NCI-H748 treated with DMSO at 0.1 percent for 48 hours (cell line): ENCODE results near the gene UBE2V1.
"Not testable (repeated sequence)": the region's sequence is repeated elsewhere in the genome, so short reads cannot be mapped to it uniquely, and the experiment has no call there.

ENCODE experiments used
- DNase-seq: peaks from one replicate; lab custom pipeline; 2025; lab: John Stamatoyannopoulos, UW

The UBE2V1 gene

GRCh38 chr20:50112512-50113419 lies at the start of gene UBE2V1:
TSS of gene UBE2V1 (minus strand) at chr20:50113150. CDS start at chr20:50113128, 22 bp downstream.
- DNase-seq: peak; percentile 9

GRCh38 chr20:50161494-50161893 lies 48.5 kb upstream of the UBE2V1 start:
- not testable (repeated sequence) for DNase-seq

GRCh38 chr20:50153500-50154377 lies 40.8 kb upstream of the UBE2V1 start, which contains the start of gene PEDS1:
TSS of gene PEDS1 (minus strand) at chr20:50153723. CDS start at chr20:50153637, 86 bp downstream.
- peak; percentile 24 for DNase-seq

- DNase-seq: no peak
Measured at GRCh38 chr20:50153153-50153499, 40.2 kb upstream of the UBE2V1 start.

- no peak for DNase-seq
Measured at GRCh38 chr20:50152394-50153152, 39.6 kb upstream of the UBE2V1 start.

- DNase-seq: no peak
Measured at GRCh38 chr20:50151034-50151743, 38.2 kb upstream of the UBE2V1 start.

- DNase-seq: no peak
Measured at GRCh38 chr20:50149481-50150254, 36.7 kb upstream of the UBE2V1 start.

- DNase-seq: no peak
Measured at GRCh38 chr20:50146732-50147662, 34.0 kb upstream of the UBE2V1 start.

- DNase-seq: no peak
Measured at GRCh38 chr20:50146214-50146613, 33.3 kb upstream of the UBE2V1 start.

- no peak for DNase-seq
Measured at GRCh38 chr20:50145566-50145965, 32.6 kb upstream of the UBE2V1 start.

GRCh38 chr20:50144362-50144761 lies 31.4 kb upstream of the UBE2V1 start:
- no peak for DNase-seq

GRCh38 chr20:50142812-50143211 lies 29.9 kb upstream of the UBE2V1 start:
- DNase-seq: no peak

- no peak for DNase-seq
Measured at GRCh38 chr20:50141811-50142561, 29.0 kb upstream of the UBE2V1 start.

- no peak for DNase-seq
Measured at GRCh38 chr20:50141018-50141675, 28.2 kb upstream of the UBE2V1 start.

- DNase-seq: no peak
Measured at GRCh38 chr20:50140339-50140859, 27.4 kb upstream of the UBE2V1 start.

GRCh38 chr20:50138479-50139393 lies 25.8 kb upstream of the UBE2V1 start:
- no peak for DNase-seq

- DNase-seq: no peak
Measured at GRCh38 chr20:50138120-50138478, 25.1 kb upstream of the UBE2V1 start.
